Measurements from ENCODE around the gene SH3TC2.

Gene SH3TC2

DNA sequence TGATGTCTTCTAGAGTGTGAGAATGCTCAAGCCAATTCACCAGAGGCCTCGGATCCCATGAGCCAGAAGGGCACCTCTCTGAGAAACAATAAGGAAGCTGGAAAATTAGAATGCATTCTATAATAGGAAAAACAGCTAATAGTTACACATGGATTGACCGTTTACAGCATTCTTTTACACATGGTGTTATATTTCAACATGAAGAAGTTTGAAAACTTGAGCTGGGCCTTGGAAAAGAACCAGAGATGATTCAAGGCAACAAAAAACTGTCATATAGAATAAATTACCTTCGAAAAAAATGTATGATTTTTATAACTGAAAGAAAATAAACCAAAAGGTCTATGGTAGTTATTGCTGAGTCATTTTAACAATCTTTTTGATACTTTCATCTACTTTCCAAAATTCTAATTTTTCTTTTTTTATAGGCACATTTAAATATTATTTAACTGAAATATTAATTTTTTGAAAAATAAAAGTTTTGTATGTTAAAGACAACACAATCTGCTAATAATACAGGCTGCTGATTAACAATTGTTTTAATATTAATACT is 6.2 kb downstream of the SH3TC2 start:
- DNase-seq, result no peak

DNA sequence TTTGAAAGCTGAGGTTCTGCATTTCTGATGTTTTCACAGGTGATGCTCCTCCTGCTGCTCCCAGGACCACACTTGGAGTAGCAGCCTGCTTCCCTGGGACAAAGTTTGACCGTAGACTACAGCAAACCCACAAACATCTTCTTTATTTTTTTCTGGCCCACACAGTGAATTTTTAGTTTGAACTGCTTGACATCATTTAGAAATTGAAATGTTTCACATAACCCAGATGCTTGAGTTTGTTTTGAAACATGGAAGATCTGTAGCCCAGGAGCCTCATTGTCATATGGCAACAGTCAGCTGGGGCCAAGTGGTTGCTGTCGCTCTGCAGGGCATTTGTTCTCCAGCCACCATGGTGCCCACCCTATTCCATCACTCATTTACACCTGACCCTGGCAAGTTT is 8.4 kb downstream of the SH3TC2 start:
- DNase-seq, result no peak

DNA sequence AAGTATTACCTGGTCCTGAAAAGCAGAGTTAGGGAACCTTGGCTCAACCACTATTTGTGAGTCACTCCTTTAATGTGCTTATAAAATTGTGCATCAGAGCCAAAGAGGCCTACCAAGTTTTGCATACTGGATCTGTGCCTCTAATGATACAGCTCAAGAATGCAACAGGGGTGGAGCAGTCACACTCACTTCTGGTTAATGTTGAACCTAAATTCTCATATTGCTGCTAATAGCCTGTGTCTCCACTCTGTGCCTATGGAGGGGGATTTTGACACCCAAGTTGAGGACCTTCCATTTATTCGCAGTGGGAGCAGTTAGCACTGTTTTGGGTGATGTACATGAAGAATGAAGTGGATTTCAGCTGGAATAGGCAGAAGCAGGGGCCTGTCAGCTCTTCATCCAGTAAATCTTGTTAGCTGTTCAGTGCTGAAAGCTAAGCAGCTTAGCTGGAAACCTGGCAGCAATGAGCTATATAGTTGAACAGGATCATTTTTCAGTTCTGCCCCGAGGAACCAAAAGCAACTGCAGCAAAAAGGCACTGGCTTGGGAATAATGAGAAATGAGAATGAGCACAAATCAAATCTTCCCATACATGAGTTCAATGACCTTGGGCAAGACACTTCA is 9.7 kb downstream of the SH3TC2 start:
- DNase-seq, result no peak

DNA sequence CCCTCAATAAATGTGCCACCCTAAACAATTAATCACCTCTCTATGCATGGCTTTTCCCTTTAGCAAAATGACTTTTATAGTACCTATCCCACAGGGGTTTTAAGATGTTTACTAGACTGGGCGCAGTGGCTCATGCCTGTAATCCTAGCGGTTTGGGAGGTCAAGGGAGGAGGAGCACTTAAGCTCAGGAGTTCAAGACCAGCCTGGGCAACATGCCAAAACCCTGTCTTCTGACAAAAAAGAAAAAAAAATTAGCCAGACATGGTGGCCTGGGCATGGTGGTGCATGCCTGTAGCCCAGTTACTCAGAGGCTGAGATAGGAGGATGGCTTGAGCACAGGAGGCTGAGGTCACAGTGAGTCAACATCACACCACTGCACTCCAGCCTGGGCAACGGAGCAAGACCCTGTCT is 13.5 kb downstream of the SH3TC2 start:
- no peak for DNase-seq

DNA sequence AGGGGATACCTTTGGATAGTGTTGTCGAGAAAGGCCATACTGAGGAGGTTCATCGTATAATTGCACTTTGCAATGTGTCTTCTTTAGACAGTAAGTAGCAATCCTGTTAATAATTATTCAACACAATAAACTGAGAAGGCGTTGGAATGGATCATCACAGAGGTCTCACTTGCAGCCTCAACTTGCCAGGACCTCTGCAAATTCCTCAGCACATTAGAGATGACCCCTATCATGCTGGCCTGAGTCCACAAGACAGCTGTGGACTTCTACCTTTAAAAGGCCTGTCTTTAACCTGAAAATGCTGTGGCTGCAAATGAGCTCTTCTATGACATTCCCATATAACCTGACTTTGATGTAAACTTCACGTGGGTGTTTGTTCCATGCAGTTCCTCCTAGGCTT is 14.1 kb downstream of the SH3TC2 start:
- DNase-seq, result no peak

DNA sequence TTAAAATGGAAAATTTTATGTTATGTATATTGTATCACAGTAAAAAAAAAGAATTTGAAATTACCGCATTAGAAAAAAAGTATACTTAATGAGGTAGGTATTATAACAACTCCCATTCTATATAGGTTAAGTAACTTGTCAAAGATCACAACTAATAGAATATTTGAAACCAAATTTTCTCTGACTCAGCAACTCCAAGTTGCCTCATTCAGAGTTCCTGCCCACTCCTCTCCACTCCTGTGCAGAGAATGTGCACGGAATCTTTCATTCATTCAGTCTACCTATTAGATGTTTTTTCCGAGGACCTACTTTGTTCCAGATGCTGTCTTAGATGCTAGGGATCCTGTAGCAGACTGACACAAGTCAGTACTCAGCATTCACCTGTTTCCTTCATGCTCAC is 15.4 kb downstream of the SH3TC2 start:
- DNase-seq, result no peak

DNA sequence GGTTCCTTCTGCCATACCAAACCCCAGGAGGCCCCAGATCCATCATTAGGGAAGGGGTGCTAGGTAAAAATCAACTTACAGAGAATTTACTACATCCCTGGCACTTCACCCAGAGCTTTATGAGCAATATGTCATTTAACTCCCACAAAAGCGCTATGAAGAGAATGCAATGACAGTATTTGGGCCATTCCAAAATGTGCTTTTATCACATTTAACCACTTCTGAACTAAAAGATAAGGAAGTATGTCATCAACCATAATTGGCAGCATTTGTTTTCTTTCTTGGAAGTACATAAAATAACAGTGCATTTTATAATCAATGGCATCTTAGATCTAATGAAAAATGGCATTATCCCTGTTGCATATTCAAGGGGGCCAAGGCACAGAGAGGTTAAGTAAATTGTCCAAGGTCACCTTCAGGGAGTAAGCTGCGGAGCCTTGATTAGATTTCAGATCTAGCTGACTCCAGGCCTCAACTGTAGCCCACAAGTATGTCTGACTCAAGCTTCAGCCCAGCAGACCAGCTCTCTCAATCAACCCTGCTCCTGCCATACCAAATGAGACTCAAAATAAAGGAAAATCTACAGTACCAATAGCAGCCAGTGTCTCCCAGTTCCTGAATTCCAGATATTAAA is 16.5 kb downstream of the SH3TC2 start:
- DNase-seq, result no peak

DNA sequence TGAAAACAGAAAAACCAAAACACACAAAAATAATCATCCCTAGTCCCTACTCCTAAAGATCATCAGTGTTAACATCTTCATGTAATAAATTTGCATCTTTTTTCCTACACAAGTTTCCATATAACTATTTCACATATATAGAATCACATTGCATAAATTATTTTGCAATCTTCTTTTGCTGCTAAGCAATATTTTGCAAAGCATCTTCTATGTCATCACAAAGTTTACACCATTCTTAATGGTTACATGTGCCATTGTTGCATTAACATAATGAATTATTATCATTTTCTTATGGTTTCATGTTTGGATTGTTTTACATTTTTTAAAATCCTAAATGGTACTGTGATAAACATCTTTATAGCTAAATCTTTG is 17.8 kb downstream of the SH3TC2 start:
- DNase-seq, result no peak

DNA sequence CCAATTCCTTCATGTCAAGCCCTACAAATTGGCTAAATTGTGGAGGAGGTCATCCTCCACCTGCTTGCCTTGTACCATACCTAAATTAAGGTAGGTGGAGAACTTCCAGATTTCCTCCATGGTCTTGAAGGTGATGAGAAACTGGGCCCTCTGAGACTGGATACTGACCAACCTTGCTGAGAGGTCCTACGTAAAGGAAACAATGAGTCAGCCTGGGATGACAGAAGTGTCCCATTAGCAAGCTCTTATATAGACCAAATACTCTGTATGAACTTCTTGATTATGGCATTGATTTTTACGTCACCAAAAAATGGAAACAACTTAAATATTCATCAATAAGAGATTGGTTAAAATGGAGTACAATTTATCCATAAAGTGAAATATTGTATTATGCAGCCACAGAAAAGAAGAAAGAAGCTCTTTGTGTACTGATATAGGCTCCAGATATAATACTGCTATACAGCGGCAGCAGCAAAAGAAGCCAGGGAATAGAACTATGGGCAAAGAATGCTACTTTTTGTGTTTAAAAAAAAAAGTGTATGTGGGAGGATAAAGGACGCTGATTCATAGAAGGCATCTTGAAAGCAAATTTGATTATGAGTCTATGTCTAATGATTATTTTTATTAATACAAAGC is 18.3 kb downstream of the SH3TC2 start:
- no peak for DNase-seq

DNA sequence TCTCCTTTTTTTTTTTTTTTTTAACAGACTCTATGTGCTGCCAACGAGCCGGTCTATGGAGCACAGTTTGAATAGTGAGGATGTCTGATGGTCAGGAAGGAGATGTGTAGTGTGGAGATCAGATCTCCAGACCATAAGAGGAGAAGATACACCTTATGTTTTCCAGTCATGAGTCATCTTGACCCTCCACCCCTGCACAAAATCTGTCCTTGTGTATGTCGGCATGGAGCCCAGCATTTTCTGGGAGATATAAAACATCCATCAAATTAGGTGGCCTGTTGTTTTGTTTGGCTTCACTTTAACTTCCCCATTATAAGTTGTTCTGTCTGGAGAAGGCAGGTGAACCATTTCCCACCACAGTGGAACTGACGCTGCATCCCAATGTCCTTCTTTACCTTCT is 19.2 kb downstream of the SH3TC2 start:
- no peak for DNase-seq

DNA sequence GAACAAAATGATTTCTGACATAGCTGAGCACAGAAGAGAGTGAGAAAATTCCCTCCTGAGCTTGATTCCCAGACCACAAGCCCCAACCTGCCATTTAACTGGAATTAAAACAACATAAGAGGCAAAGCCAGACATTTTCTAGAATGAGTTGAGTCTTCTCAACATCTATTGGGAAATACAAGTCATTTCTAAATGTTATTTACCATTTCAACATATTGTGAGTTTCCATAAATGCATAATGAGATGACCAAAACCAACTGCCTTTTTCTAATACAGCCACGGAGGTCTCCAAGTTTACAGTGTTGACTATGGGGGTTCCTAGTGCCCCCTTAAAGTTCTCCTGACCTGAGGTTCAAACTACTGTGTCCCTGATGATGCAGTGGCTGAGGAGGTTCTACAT is 20.0 kb downstream of the SH3TC2 start:
- no peak for DNase-seq

DNA sequence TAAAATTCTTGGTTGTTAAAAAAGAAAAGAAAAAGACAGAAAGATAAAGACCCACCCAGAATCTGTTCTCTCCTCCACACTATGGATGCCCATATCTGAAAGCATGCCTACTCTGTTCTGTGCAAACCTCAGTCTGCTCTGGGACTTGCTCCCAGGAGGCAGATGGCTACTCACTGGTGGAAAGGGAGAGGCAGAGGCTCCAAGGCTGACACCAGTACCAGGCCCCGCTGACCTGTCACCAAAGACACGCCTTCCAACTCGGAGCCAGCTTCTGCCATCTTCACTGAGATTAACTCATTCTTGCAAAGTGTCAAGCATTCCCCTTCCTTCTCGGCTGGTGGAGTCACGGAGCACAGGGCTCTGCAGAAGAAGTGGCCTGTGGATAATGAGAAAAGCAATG is 21.6 kb downstream of the SH3TC2 start:
- DNase-seq, result no peak

DNA sequence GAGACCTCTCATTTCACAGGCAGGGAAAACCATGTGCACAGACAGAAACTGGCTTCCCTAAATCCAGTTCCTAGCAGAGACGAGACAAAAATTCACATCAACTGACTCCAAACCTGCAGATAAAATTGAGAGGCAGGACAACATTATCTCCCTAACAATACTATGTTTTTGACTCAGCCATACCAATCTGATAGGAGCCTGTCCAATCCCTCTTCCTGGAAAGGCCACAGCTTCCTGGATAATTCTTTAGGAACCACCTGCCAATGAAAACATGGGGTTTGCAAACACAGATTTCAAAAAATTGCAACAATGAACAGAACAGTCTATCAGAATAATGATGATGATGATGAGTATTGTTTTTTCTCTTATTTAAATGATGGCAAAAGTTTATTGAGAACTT is 22.4 kb downstream of the SH3TC2 start:
- DNase-seq, result no peak

DNA sequence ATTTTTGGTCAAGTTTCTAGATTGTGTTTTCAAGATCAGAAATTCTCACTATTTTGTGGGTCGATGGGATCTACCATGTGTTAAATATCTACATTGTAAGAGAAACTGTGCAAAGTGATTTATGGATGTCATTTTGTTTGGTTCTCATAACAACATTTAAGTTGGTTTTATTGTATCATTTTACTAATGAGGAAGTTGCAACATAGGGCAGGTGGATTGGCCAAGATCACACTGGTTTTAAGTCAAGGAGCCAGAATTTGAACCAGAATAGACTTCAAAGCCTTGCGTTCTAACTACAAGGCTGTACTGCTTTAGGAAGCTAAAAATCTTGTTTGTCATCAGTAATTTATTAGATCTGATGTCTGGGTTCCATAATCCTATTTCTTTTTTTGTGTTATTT is 23.4 kb downstream of the SH3TC2 start:
- no peak for DNase-seq

DNA sequence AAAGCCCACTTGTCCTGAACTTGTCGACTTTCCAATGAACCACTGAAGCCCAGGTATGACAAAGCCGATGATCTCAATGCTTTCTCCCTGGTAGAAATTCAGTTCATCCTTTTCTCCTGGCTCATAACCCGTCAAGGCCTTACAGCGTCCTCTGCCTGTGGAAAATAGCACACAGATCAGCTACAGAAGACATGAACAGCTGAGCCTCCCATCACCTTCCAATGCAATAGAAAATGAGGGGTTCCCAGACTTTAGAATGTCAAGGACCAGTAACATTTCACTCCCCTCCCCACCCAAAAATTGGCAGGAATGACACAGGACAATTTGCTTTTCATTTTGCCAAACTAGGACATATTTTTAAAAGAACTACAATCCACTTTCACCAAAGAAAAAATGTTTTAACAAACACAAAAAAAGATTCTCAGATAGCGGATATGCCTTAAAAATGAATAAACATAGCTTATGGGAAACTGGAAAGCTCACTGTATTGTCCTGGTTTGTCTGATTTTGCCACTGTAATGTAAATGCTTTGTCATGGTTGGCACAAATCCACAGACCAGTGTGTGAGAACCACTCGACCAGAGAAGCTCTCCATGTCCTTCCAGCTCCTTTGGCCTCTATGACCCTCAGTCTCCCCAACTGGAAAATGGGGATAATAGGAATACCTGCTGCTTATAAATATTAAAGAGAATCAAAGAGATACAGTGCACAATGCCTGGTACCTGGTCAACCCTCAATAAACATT is 24.4 kb downstream of the SH3TC2 start:
- DNase-seq, result no peak

DNA sequence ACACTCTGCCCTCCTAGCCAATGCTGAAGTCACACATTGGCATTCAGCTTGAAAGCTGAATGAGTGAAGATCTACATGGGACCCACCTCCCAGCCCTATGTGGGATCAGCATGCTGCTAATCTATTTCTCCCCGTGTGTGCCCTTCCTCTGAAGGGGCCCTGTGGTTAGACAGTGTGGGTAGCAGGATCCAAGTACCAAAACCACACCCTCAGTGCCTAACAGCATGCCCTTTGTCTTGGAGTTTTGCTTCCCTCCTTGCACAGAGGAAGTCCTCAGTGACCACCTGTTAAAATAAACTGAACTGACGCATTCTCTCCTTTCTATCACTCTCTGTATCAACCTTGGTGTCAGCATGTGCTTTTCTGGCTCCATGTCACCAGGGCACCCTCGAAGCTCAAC is 25.0 kb downstream of the SH3TC2 start:
- DNase-seq, result no peak

DNA sequence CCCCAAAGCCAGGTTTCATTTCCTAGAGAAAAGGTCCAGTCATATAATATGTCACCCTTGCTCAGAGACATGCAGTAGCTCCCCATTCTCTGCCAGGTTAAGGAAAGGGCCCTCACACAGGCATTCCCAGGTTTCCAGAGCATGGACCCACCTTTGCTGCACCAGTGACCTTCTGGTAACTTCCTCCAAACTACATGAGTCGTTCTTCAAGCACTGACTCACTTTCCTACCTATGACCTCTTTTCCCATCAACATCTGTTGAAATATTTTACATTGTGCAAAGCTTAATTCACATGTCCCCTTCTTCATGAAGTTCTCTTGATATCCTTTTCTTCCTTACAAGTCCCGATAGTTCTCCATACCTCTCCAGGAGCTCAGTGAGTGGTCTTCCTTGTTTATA is 25.9 kb downstream of the SH3TC2 start:
- no peak for DNase-seq

DNA sequence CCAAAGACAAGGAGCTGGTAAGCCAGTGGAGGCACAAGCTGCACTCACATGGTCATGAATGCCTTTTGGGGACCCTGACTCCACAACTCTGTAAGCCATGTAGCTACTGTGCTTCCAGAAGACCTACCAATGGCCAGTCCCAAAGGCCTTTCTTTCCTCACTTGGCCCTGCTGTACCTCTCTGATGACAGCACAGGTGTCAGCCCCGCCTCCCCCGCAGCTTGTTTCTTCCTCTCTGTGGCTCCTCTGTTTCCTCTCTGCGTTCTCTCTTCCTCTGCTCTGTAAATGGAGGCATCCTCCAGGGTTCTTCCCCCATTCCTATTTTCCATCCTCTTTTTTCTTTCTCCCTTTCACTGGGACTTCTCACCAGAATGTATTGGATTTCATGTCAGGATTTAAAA is 26.7 kb downstream of the SH3TC2 start:
- no peak for DNase-seq

DNA sequence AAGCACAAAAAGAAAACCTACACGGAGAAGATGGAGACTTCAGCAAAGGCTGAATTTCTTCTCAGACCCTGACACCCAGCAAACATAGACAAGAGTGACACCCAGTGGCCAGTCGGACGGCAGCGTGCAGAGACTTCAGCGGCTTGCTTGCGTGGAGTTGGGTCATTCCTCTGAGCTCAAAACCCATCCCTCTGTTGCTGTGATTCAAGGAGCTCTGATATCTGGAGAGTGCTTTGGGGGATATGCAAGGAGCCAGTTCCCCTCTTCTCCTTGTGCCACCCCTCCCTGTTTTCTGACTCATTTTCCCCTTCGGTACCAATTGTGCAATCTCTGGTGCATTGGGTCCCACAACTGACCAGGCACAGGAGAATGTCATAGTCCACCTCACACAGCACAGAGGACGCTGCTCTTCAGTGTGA is 27.5 kb downstream of the SH3TC2 start:
- peak; percentile 66 for DNase-seq

DNA sequence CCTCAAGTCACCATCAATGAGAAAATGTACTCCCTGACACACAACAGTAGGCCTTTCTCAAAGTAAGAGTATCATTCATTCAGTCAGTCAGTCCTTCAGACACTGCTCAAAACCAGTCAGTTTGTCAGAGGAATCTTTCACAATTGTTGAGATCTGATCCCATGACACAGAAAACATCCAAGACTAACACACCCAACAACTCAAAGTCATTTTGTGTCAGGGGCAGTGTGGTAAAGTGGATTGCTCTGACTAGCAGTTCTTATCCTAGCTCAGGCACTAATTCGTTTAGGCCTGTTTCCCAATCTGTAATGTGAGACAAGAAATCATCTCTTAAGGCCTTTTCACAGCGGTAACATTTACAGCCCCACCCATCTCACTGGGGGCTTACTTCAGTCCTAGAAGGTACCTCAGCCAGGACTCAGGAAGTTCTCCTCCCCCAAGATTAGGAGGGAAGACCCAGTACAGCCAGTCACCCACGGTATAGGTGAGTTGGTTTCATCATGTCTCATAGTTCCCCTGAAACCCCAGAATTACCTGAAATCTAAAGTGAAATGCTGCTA is 31.9 kb downstream of the SH3TC2 start:
- DNase-seq, result no peak

DNA sequence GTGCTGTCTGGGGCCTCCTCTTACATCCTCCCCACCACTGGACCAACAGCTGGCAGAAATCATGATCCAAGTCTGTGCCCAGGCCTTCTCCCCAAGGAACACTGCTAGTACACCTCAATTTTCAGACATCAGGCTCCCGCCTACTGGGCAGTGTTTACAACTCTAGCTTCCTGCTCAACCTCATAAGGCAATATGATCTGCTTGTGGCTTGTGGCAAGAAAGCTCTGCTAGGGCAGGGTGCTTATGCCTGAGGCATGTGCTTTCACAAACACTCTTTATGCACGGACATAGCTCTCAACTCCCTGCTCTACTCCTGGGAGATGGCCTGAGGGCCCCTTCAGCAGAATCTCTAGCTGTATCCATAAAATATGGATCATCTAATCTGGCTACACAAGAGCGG is 32.5 kb downstream of the SH3TC2 start:
- DNase-seq, result no peak

DNA sequence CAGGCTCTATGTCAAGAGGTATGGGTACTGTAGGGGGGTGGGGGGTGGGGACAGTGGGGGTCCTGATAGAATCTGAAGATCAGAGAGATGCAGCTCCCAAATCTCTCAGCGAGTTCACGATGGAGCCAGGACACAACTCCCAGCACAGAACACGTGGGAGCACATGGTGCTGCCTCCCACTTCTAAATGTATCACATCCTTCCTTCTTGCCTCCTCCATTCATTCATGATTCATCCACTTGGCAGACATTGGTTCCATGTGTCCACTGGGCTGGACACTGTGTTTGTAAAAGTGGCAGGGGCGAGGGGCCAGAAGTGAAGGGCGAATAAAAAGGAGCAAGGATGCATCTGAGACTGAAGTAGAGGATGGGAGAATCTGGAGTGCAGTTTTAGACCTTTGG is 33.9 kb downstream of the SH3TC2 start:
- DNase-seq, result no peak

DNA sequence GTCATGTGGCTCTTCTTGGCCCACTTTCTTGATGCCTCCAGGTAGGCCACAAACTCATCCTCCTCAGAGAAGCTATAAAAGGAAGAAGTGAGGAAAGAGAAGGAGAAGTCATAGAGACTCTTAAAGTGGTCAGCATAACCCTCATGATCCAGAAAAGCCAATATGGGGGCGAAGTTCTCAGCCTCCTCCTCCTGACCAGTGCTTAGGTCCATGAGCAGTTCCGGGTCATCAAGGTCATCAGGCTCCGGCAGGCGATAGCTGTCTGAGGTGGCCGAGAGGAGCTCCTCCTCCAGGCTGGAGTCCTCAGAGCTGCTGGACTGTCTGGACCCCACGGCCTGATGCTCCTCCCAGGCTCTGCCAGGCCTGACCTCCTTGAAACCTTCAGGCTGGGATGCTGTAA is 34.7 kb downstream of the SH3TC2 start:
- no peak for DNase-seq

DNA sequence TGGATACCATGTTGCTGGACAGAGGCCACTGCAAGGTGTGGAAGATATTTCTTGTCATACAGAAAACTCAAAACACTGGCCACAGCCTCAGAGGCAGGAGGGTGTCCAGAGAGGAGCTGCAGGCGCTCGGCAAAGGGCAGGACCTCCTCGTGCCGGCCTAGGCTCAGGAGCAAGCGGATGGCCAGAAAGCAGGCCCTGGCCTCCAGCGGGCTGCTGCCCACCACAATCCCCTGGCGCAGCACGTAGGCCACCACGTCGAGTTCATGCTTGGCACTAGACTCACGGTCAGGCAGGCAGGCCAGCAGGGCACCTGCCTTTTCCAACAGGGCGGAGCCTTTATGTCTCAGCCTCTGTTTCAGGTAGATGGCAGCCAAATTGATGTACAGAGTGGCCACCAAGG is 35.2 kb downstream of the SH3TC2 start:
- DNase-seq, result no peak
